GM19238 (cell line): ENCODE results near the gene OSBPL2.

Experiments
- DNase-seq: peaks from one replicate; pipeline ENCODE4 v3.0.0; 2011; ENCODE audit warnings: low spot score; ENCODE audit not compliant: insufficient read length

OSBPL2 gene

DNA sequence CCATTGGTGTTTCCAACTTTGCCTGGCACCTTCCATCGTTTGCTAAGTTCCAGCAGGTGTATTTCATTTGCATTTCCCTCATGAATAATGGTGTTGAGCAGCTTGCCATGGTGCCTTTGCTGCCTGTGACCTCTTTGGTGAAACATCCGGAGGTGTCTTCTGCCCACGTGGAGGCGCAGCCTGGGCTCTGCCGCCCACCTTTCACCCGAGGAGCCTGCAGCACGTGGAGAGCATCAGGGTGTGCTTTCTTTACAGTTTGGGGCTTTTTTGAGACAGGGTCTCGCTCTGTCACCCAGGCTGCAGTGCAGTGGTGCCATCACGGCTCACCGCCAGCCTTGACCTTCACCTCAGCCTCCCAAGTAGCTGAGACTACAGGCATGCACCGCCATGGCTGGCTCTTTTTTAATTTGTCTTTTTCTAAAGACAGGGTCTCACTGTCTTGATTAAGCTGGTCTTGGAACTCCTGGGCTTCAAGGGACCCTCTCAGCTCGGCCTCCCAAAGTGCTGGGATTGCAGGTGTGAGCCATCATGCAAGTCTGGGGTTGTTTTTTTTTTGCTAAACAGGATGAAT lies 61.4 kb downstream of the OSBPL2 start:
- no peak for DNase-seq

DNA sequence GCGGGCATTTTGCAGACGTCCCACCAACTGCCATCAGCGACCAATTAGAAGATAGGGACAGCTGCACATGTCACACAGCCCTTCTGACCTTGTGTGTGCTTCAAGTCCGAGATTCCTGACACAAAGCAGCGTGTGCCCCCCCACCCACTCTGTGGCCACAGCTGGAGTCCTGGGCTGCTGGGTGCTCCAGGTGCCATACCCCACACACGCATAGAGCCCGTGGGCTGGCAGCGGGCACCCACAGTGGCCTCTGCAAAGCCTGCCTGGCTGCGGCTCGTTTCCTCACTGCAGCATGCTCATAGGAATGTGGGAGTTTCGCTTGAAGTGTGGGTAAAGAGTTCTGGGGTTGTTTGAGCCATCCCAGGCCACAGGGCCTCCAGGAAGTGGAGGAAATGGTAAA lies 62.0 kb downstream of the OSBPL2 start:
- no peak for DNase-seq

DNA sequence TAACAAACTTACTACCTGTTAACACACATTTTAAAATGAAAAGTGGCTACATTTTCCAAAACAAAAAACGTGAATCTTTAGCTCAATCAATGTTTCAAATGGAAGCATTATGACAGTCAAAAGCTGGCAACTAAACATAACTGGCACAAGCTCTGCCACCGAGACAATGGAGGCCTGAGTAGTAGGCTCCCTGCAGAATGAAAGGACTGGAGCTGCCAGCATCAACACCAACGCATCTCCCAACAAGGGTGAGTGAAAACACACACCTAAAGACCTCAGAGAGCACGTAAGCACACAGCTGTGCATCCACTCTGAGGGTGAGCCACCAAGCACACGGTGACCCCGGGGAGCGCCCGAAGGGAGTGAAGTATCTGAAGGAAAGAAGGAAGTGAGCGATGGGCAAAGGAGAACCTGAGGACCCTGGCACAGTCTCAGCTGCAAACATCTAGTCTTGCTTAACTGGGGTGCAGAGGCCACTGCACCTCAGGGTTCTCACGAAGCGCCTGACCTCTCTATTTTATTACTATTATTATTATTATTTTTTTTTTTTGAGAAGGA lies 62.9 kb downstream of the OSBPL2 start:
- no peak for DNase-seq

DNA sequence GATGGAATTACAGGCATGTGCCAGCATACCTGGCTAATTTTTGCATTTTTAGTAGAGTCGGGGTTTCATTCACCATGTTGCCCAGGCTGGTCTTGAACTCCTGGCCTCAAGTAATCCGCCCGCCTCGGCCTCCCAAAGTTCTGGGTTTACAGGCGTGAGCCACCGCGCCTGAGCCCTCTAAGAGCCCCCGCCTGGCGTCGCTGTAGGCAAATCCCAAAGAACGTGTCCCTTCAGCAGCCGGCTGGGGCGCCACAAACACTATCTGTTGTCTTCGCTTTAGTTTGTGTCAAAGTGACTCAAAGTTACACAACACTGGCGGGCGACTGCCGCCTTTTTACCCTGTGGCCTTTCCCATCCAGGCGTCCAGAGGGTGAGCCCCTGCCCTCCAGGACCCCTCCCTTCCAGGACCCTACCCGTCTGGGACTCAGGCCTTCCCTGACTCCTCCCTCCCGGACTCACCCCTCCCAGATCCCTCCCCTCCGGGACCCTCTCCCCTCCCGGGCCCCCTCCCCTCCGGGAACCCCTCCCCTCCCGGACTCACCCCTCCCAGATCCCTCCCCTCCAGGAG lies 63.5 kb downstream of the OSBPL2 start:
- DNase-seq = peak; percentile 92

DNA sequence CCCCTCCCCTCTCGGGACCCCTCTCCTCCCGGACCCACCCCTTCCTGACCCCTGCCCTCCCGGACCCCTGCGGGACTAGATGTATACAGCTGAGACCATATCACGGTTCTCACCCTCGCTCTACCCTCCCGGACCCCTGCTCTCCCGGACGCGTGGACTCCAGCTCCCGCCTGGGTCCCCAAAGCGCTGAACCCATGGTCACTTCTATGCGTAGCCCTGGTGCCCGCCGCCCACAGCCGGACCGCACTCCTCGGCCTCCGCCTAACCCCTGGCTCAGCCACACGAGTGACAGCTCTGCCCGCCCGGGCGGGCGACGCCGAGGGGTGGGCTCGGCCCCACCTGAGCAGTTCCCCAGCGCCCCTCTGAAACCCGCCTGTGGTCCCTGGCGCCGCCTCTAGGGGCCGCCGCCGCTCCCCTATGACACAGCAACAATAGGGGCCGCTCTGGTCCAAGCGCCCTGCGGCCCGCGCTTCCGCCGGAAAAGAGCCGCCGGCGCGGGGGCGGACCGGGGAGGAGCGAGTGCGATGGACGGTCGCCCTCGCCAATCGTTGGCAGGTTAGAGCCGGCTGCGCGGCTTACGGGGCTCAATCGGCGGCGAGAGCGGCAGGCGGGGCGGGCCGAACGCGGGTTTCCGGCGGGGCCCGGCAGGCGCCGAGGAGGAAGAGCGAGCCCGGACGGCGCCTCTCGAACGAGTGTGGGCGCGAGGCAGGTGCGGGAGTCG lies 64.2 kb downstream of the OSBPL2 start, which contains the start of gene ADRM1:
Gene ADRM1, plus strand, starts transcription at position 657 of the 721 bp plus-strand sequence. CDS start 572 bp downstream, outside the sequence.
- peak; percentile 100 for DNase-seq

DNA sequence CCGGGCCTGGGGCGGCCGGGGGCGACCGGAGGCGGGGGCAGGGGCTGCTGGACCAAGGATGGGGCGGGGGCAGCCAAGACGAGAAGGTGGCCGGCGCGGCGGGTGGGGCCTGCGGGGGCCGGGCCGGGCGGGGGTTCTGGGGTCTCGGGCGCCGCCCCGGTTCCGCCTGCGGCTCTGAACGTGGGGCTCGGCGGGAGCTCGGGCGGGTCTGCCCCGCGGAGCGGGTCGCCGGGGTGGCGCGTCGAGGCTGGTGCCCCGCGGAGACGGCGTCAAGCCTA lies 64.7 kb downstream of the OSBPL2 start:
- DNase-seq = no peak

DNA sequence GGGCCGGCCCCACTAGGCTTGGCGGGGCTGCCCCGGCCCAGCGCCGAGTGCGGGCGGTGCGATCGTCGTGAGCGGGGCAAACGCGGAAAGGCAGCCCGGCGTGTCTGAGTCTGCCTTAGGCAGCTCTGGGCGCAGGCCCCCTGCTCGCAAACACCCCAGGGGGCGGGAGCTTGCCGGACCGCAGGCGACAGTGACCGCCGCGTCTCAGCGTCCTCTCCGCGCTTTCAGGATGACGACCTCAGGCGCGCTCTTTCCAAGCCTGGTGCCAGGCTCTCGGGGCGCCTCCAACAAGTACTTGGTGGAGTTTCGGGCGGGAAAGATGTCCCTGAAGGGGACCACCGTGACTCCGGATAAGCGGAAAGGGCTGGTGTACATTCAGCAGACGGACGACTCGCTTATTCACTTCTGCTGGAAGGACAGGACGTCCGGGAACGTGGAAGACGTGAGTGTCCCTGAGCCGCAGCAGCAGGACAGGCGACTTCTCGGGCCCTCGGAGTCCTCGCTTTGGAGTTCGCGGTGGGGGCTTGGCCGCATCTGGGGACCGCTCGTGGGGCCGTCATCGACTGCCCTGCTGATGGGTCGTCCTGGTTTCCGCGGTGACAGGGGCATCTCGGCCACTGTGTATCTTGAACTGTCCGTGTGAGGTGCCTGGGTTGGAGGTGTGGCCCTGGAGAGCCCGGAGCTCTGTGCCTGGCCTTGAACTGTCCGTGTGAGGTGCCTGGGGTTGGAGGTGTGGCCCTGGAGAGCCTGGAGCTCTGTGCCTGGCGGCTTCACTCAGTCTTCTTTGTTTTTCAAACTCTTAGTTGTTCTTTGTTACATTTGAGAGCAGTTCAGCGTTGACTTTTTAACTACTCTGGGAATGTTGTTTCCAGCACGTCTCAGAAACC lies 65.3 kb downstream of the OSBPL2 start:
- DNase-seq = no peak

DNA sequence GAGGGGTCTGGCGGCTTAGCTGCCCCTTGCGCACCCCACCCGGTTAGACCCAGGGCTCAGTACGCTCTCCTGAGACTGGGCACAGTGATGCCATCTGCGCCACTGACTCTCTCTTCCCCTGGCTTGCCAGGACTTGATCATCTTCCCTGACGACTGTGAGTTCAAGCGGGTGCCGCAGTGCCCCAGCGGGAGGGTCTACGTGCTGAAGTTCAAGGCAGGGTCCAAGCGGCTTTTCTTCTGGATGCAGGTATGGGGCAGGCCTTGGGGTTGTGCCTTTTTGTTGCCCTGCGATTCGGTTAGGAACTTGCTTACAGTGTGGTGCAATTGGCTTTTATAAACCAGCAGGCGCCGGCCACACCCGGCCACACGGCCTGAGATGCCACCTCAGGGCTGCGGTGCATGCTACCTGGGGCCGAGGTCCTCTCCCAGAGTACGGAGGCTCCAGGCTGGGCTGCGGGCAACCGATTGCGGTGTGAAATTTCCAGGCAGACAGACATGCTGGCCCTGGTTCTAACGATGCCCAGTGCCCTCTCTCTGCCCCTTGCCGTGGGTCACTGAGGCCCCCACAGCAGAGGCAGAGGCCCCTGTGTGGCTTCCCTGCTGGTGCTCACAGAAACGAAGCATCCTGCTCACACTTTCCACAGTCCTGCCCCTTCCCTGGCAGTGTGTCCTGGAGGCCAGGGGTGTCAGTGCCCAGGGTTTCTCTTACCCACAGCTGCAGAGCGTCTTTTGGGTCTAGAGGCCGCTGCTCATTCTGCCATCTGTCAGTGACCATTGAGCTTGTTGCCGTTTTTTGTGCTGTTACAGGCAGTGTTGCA lies 66.2 kb downstream of the OSBPL2 start:
- DNase-seq = no peak

DNA sequence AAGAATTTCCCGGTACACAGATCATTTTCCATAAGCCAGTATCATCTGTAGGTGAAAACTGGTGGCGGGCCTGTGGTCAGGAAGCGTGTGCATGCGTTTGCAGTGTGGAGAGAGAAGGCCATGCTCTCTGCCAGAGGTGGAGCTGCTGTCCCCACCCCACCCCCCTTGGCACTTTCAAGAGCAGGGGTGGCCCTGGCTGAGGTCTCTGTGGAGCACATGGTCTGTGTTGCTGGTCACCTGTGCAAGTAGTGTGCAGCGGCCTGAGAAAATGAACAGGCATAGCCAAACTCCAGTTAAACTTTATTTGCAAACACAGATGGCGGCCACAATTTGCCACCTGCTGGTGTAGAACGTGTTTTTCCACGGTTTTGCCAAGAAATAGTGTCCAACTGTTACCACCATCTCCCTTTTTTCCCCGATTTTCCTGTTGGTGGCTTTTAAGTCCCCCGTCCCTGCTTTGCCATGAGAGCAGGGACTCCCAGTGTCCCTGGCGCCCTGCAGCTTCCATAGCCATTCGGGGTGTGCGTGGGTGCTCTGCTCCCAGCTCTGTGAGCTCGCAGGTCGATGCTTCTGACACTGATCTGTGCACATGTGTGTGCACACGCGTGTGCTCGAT lies 66.9 kb downstream of the OSBPL2 start:
- no peak for DNase-seq

DNA sequence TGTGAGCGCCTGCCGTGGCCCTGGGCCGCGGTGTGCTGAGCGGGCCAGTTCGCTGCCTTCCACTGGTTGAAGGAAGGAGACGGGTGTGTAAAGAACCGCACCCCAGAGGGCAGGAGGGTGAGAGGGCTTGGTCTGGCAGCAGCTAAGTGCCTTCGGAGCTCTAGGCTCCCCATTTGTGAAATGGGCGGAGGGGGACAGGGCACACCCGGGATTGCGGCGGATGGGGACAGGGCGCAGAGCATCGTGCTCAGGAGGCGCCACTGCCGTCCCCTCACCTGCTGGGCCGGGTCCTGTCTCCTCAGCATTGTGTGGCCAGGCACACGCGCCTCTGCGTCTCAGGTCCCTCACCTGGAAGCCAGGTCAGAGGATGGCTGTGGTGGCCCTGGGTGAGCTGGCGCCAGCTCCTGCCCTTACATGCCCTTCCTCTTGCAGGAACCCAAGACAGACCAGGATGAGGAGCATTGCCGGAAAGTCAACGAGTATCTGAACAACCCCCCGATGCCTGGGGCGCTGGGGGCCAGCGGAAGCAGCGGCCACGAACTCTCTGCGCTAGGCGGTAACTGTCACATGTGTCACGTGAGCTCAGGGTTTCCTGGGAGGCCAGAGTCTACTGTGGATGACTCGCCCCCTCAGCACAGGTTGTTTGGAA lies 67.6 kb downstream of the OSBPL2 start:
- no peak for DNase-seq

DNA sequence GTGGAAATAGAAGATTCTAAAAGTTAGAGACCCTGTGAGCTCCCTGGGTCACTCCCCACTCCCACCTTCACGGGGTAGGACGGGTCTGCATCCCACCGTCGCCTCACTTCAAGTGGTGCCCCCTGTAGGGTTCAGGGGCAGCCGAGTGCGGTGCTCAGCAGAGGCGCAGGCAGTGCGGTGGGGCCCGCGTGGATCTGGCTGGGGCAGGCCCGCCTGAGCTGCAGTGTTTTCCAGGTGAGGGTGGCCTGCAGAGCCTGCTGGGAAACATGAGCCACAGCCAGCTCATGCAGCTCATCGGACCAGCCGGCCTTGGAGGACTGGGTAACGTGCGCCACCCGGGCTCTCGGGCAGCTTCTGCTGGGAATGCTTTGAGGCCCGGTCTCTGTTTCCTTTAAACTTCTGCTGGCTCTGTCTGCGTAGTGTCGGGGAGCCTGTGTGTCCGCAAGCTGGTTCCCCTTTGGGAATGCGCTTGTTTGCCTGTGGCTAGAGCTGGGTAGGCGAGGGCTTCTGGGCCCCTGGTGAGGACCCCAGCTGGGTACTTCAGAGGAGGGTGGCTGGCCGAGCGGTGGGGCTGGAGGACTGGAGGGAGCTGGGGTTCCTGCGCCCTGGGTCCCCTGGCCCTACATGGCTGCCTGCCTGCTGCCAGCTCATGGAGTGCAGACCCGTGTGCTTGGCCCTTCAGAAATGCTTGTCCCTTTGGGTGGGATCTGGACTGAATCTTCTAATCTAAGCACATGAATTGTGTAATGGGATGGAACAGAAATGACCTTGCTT lies 68.3 kb downstream of the OSBPL2 start:
- no peak for DNase-seq

DNA sequence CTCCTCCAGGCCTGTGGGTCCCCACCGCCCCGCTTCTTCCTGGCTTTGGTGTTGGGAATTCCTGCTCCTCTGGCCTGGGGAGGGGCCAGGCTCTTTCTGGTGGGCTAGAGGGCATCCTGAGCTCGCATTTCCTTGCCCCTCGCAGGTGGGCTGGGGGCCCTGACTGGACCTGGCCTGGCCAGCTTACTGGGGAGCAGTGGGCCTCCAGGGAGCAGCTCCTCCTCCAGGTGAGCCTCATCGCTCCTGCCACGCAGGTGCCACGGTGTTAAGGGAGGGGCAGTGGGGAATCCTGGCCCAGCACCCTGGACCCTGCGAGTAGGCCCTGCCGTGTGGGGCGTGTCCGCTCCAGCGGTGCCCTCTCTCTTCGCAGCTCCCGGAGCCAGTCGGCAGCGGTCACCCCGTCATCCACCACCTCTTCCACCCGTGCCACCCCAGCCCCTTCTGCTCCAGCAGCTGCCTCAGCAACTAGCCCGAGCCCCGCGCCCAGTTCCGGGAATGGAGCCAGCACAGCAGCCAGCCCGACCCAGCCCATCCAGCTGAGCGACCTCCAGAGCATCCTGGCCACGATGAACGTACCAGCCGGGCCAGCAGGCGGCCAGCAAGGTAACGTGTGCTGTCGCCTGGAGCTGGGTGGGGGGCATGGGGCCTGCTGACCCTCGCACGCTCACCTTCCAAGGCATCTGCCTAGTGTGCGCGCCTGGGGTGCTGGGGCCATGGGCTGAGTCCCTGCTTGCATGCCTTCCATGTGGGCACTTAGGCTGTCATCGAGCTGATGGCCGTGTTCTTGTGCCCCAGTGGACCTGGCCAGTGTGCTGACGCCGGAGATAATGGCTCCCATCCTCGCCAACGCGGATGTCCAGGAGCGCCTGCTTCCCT lies 69.1 kb downstream of the OSBPL2 start:
- DNase-seq = no peak

DNA sequence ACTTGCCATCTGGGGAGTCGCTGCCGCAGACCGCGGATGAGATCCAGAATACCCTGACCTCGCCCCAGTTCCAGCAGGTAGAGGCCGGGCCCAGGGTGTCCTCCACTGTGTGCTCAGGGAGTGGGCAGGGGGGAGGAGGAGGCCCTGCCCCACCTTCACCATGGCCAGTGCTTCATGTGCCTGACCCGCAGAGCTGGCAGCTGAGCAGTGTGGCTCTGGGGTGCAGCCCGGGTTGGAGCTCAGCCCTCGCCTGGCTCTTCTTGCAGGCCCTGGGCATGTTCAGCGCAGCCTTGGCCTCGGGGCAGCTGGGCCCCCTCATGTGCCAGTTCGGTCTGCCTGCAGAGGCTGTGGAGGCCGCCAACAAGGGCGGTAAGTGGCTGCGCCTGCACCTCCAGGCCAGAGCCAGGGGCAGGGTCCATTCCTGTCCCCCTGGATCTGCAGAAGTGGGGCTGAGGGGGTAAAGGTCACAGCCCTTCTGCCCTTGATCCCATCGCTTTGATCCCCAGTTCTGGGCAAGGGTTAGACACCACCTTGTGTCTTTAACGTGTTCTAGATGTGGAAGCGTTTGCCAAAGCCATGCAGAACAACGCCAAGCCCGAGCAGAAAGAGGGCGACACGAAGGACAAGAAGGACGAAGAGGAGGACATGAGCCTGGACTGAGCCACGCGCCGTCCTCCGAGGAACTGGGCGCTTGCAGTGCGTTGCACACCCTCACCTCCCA lies 69.9 kb downstream of the OSBPL2 start:
- DNase-seq = no peak

DNA sequence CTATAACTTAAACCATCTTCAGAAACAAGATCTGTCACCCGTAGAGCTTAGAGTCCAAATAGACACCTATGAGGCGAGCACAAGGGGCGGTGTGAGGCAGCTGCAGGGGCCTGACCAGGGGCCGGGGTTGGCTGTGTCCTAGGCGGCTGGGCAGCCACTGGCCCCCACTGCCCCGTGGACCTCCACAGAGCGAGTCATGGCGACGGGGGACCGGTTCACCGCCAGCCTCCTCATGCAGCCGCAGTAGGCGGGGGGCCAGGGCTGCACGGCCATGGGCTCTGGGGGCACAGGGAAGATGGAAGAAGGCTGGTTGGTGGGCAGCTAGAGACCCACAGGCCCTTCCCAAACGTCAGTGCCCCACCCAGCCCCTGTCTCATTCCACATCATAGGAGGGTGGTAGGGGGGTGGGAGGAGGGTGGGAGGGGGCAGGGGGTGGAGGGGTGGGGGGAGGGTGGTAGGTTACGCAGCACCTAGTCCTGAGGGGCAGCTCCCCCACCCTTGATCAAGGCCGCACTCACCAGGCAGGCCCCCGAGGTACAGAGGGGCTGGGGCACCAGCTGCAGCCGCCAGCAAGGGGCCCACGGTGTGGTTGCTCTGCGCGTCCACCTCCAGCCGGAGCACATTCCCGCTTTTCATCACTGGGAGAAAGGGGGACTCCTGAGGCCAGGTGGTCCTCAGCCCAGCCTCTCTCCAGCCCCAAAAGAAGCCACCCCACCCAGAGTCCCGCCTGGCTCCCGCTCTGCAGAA lies 71.0 kb downstream of the OSBPL2 start:
- DNase-seq = no peak

DNA sequence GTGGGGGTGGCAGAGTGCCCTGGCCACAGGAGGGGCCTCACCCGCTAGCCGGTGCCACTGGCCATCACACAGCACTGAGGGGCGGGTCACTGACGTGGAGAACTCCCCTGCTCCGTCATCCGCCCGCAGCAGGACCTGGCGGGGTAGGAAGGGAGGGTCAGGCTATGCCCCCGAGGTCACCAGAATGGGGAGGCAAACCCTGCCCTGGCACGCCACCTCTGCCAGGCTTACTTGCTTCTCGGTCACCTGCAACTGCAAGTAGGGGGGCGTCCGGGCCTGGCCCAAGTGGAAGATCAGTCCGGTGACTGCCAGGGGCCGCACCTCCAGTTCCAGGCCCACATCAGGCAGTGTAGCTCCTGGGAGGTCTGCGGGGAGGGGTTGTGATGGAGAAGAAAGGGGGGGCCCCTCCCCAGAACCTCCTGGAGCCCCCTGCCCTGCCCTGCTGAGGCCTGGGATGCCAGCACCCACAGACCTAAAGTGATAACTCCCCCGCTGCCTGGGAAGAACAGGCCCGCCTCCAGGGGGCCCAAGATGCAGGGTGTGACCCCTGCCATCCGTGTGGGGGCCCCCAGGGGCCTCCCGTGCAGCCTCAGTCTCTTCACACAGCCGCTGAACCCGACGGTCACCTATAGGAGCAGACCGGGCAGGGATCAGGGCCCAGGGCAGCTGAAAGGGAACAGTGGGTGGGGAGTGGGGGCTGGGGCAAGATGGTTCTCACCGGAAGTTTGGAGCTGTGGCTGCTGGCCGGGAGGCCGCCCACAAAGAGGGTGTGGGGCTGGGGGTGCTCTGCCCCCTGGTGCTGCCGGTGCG lies 71.8 kb downstream of the OSBPL2 start:
- no peak for DNase-seq

DNA sequence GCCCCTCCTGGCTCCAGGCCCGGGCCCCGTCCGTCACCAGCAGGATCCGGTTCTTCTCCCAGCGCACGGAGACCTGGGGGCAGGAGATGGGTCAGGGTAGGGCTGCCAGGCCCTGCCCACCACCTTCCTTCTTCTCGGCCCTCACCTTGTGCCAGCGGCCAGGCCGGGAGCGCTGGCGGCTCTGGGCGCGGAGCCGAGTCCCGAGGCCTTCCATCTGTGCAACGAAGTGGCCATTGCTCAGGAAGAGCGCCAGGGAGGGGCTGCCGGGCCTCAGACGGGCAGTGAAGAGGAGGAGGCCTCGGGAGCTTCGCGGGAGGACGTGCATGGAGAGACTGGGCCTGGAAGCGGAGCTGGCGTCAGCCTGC lies 72.4 kb downstream of the OSBPL2 start:
- DNase-seq = no peak
